ENCODE results near the gene MACROD2. TPM values are rescaled to one million over a fixed set of nuclear protein-coding genes. Genes with fewer than 3 reads are reported as not detected.

The MACROD2 gene
- total RNA-seq, 1 donor, result 1.7 TPM

DNA sequence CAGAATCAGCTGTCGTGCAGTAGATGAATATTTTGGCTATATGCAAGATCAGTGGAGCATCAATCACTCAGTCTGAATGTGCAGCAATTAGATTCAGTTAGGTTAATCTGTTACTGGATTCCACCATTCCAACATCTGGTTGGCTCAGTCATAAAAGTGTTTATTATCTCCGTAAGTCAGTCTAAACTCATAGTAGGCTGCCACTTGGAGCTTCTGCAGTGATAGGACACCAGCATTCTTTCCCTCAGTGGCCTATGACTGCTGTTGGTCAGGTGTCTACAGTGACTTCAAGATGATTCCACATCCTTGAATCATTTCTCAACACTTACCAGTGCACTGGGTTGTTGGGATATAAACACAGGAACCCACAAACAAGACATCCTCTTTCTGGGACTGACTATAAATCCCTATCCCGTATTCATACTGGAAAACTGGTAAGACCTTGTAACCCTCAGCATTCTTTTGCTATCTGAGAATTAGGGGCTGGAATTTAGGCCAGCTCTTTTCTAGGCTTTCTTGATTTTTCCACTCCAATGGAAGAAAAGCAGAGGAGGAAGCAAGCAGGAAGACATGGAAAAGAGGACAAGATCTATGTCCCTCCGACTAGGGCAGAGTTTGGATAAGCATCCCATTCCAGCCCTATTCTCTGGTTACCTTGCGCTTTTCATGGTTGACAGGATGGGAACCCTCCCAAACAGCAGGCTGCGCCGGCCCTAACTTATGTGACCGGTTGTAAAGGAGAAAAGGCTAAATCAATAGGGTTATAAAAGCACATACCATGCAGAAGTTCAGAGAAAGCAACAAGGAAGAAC, 1658.3 kb downstream of the MACROD2 start:
- Histone ChIP-seq H3K9me3 (ENCODE audit: low read depth, low read length) (no peaks in the 10 kb centered on the region), H3K4me3 (ENCODE audit: low read length) (no peak overlapping the region)

GRCh38 chr20:15654208-15654649, 1658.9 kb downstream of the MACROD2 start:
- no peak overlapping the region for H3K4me3 ChIP-seq (ENCODE audit: low read length)
- H3K9me3 ChIP-seq (ENCODE audit: low read depth, low read length), result no peaks in the 10 kb centered on the region
- no peaks in the 10 kb centered on the region for H3K4me1 ChIP-seq (ENCODE audit: insufficient read depth, low read length)
- no peaks in the 10 kb centered on the region for H3K27me3 ChIP-seq (ENCODE audit: insufficient read depth, low read length)

More for the DNA sequence above, 1658.3 kb downstream of the MACROD2 start:
- no peaks in the 10 kb centered on the region for H3K4me1 ChIP-seq (ENCODE audit: insufficient read depth, low read length)
- H3K27me3 ChIP-seq (ENCODE audit: insufficient read depth, low read length), result no peaks in the 10 kb centered on the region

- H3K9me3 ChIP-seq (ENCODE audit: low read depth, low read length), result no peaks in the 10 kb centered on the region
- H3K4me1 ChIP-seq (ENCODE audit: insufficient read depth, low read length), result no peaks in the 10 kb centered on the region
- H3K27me3 ChIP-seq (ENCODE audit: insufficient read depth, low read length), result no peaks in the 10 kb centered on the region
- H3K4me3 ChIP-seq (ENCODE audit: low read length), result no peak overlapping the region
Measured at GRCh38 chr20:15655295-15655874, 1660.1 kb downstream of the MACROD2 start.

- Histone ChIP-seq H3K4me3 (ENCODE audit: low read length) (no peak overlapping the region), H3K9me3 (ENCODE audit: low read depth, low read length) (no peaks in the 10 kb centered on the region), H3K4me1 (ENCODE audit: insufficient read depth, low read length) (no peaks in the 10 kb centered on the region), H3K27me3 (ENCODE audit: insufficient read depth, low read length) (no peaks in the 10 kb centered on the region)
Measured at GRCh38 chr20:15656124-15656523, 1660.8 kb downstream of the MACROD2 start.

GRCh38 chr20:15658295-15658694, 1663.0 kb downstream of the MACROD2 start:
- H3K4me3 ChIP-seq (ENCODE audit: low read length), result no peak overlapping the region
- H3K9me3 ChIP-seq (ENCODE audit: low read depth, low read length), result no peaks in the 10 kb centered on the region
- no peaks in the 10 kb centered on the region for H3K4me1 ChIP-seq (ENCODE audit: insufficient read depth, low read length)
- H3K27me3 ChIP-seq (ENCODE audit: insufficient read depth, low read length), result no peaks in the 10 kb centered on the region

DNA sequence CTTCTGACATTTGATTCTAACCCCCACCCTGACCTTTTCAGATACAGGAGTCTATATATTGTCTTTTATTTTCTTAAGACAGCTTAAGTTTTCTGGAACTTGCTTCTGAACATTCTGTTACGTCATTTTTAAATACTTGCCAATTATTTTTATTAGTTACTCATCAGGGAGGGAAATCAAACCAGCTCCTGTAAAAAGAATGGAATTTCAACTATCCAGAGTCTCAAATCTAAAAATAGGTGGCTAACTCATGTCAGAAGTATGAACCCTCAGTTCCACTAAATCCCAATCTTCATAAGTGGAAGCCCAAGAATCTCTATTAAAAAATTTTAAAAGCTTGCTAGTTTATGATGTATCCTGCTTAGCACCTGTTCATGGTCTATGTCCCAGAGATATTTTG, 1677.9 kb downstream of the MACROD2 start:
- Histone ChIP-seq H3K4me3 (ENCODE audit: low read length) (no peak overlapping the region), H3K27me3 (ENCODE audit: insufficient read depth, low read length) (no peaks in the 10 kb centered on the region), H3K9me3 (ENCODE audit: low read depth, low read length) (peaks cover 11% of the 10 kb centered on the region), H3K4me1 (ENCODE audit: insufficient read depth, low read length) (no peaks in the 10 kb centered on the region)

DNA sequence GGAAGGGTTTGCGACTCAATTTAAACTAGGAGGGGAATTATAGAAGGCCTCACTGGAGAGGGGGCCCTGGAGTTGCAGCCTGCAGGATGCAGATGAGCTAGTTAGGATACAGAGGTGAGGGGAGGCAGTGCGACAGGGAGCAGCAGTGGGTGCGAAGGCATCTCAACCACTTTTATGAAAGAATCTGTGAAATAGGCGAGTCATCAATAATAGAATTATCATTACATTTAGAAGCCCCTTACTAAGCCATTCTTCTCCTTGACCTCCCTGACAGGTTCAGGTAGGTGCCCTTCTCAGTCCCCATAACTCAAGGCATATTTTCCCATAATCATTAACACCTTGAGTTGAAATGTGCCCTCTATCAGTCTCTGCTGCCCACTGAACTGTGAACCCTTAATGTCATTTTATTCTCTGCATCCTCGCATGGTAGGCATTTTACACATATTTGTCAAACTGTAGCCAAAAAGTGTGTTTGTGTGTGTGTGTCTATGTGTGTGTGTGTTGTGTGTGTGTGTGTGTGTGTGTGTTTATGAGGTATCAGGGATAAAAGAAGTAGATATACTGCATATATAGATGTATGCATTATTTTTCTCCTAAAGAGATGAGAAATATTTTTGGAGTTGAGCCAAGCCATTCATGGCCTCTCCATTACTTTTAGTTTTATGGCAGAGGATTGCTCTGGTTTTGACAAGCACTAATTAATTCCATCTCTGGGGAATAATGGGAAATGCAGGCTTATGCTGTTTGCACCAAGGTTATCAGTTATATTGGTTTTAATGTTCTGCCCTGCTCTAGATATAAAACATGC, 1679.1 kb downstream of the MACROD2 start:
- H3K27me3 ChIP-seq (ENCODE audit: insufficient read depth, low read length), result no peaks in the 10 kb centered on the region
- no peak overlapping the region for H3K4me3 ChIP-seq (ENCODE audit: low read length)
- H3K9me3 ChIP-seq (ENCODE audit: low read depth, low read length), result peaks cover 11% of the 10 kb centered on the region
- no peaks in the 10 kb centered on the region for H3K4me1 ChIP-seq (ENCODE audit: insufficient read depth, low read length)

- no peak overlapping the region for H3K4me3 ChIP-seq (ENCODE audit: low read length)
- no peaks in the 10 kb centered on the region for H3K4me1 ChIP-seq (ENCODE audit: insufficient read depth, low read length)
Measured at GRCh38 chr20:15675061-15675514, 1679.8 kb downstream of the MACROD2 start.

DNA sequence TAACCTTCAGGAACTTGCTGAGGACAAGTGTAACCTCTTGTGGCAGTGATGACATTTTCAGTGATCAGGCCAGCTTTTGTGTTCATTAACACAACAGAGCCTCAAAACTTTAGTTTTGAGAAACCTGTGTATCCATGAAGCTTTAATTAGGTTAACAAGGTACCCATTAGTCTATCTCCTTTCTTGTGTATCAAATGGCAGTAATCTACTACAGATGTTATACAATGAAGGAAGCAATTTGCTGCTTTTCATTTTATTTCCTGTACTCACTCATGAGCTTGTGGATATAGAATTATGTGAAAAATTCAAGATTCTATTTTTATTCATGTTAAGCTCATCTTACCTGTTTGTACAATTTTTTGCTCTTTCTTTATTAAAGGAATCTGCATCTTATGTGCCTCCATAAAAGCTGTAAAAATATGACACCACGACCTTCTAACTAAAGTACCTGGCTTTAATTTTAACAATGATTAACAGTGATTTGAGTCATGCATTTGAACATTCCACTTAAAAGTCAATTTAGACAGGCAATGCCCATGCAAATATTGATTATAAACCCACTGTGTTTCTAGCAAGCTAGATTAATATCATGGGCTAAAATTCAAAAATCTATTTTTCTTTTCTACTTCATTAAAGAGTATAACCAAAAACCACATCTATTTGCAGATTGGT, 1680.6 kb downstream of the MACROD2 start:
- no peaks in the 10 kb centered on the region for H3K4me1 ChIP-seq (ENCODE audit: insufficient read depth, low read length)
- H3K9me3 ChIP-seq (ENCODE audit: low read depth, low read length), result peaks cover 11% of the 10 kb centered on the region
- H3K4me3 ChIP-seq (ENCODE audit: low read length), result no peak overlapping the region
- no peaks in the 10 kb centered on the region for H3K27me3 ChIP-seq (ENCODE audit: insufficient read depth, low read length)

More at GRCh38 chr20:15675061-15675514, 1679.8 kb downstream of the MACROD2 start:
- H3K27me3 ChIP-seq (ENCODE audit: insufficient read depth, low read length), result no peaks in the 10 kb centered on the region
- H3K9me3 ChIP-seq (ENCODE audit: low read depth, low read length), result peaks cover 11% of the 10 kb centered on the region

GRCh38 chr20:15676815-15677214, 1681.5 kb downstream of the MACROD2 start:
- peaks cover 11% of the 10 kb centered on the region for H3K9me3 ChIP-seq (ENCODE audit: low read depth, low read length)
- H3K4me1 ChIP-seq (ENCODE audit: insufficient read depth, low read length), result no peaks in the 10 kb centered on the region
- no peak overlapping the region for H3K4me3 ChIP-seq (ENCODE audit: low read length)
- H3K27me3 ChIP-seq (ENCODE audit: insufficient read depth, low read length), result no peaks in the 10 kb centered on the region

- H3K4me3 ChIP-seq (ENCODE audit: low read length), result no peak overlapping the region
Measured at GRCh38 chr20:15682690-15683089, 1687.4 kb downstream of the MACROD2 start.

DNA sequence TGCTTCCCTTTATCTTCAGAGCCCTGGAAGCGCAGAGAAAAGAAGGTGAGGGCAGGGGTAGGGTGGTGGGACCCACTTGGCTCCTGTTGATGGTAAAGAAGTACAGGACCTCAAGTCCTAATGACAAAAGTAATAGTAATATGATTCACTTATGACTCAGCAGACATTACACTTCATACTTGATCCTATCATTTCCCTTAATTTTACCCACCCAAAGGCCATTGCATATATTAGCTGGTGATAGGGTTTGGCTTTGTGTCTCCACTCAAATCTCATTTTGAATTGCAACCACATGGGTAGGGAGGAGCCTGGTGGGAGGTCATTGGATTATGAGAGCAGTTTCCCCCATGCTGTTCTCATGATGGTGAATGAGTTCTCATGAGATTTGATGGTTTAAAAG, 1697.3 kb downstream of the MACROD2 start:
- no peaks in the 10 kb centered on the region for H3K27me3 ChIP-seq (ENCODE audit: insufficient read depth, low read length)
- H3K4me1 ChIP-seq (ENCODE audit: insufficient read depth, low read length), result no peaks in the 10 kb centered on the region
- H3K9me3 ChIP-seq (ENCODE audit: low read depth, low read length), result no peaks in the 10 kb centered on the region
- H3K4me3 ChIP-seq (ENCODE audit: low read length), result no peak overlapping the region

More at GRCh38 chr20:15682690-15683089, 1687.4 kb downstream of the MACROD2 start:
- Histone ChIP-seq H3K9me3 (ENCODE audit: low read depth, low read length) (no peaks in the 10 kb centered on the region), H3K27me3 (ENCODE audit: insufficient read depth, low read length) (no peaks in the 10 kb centered on the region), H3K4me1 (ENCODE audit: insufficient read depth, low read length) (no peaks in the 10 kb centered on the region)

GRCh38 chr20:15699431-15700146, 1704.3 kb downstream of the MACROD2 start:
- no peaks in the 10 kb centered on the region for H3K27me3 ChIP-seq (ENCODE audit: insufficient read depth, low read length)
- H3K4me3 ChIP-seq (ENCODE audit: low read length), result no peak overlapping the region
- no peaks in the 10 kb centered on the region for H3K4me1 ChIP-seq (ENCODE audit: insufficient read depth, low read length)
- no peaks in the 10 kb centered on the region for H3K9me3 ChIP-seq (ENCODE audit: low read depth, low read length)

DNA sequence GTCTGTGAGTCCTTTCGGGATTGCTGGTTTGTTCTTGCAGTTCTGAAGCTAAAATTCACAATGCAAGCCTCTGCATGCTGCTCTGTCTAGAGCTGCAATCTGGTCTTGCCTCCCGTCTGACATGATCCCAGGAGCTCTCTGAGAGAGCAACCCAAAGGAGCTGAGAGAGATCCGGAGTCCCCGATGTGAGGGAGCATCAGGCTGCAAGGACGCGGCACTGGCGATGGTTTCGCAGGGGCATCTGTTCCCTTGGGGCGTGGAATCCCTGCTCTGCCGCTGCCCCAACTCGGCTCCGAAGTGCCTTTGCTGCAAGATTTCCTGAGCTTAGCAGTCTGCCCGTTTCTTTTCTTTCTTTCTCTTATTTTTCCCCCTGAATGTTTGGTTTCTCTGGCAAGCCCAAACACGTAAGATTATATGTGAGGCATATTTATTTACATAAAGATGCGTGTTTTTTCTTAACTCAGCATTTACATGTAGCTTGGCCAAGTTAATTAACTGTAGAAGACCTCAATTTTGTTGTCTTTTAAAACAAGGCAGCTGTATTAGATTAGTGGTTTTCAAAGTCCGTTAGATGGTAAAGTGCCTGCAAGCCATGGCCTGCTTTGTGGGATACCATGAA, 1704.9 kb downstream of the MACROD2 start:
- Histone ChIP-seq H3K4me3 (ENCODE audit: low read length) (no peak overlapping the region), H3K4me1 (ENCODE audit: insufficient read depth, low read length) (no peaks in the 10 kb centered on the region), H3K9me3 (ENCODE audit: low read depth, low read length) (no peaks in the 10 kb centered on the region), H3K27me3 (ENCODE audit: insufficient read depth, low read length) (no peaks in the 10 kb centered on the region)
